Islet precursor cell (in vitro differentiated cells): ENCODE data around the gene PTPRN2.

Experiments
- DNase-seq: peaks from one replicate; pipeline ENCODE4 v3.0.0-alpha.2; 2018

PTPRN2 gene

GRCh38 chr7:158576050-158576762 is 11.4 kb downstream of the PTPRN2 start:
- no peak for DNase-seq

- DNase-seq = no peak
Observed at GRCh38 chr7:158574308-158575036, 13.2 kb downstream of the PTPRN2 start.

DNA sequence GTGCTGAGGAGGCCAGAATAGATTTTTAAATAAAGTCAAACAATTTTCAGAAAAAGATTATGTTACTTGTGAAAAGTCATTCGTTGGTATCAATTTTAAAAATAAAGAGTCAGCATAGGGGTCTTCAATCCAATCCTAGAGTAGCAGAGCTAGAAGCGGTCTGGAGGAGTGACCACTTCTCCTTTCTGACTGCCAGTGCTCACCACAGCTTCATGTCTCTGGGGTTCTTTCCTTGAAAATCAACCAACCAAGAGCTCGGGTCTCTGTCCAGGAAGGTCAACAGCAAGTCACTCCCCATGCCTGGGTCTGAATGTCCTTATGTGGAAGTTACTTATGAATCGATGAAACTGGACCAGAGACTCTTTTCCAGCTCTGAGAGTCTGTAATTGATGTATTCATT is 14.3 kb downstream of the PTPRN2 start:
- no peak for DNase-seq

GRCh38 chr7:158572000-158572828 is 15.4 kb downstream of the PTPRN2 start:
- DNase-seq = no peak

DNA sequence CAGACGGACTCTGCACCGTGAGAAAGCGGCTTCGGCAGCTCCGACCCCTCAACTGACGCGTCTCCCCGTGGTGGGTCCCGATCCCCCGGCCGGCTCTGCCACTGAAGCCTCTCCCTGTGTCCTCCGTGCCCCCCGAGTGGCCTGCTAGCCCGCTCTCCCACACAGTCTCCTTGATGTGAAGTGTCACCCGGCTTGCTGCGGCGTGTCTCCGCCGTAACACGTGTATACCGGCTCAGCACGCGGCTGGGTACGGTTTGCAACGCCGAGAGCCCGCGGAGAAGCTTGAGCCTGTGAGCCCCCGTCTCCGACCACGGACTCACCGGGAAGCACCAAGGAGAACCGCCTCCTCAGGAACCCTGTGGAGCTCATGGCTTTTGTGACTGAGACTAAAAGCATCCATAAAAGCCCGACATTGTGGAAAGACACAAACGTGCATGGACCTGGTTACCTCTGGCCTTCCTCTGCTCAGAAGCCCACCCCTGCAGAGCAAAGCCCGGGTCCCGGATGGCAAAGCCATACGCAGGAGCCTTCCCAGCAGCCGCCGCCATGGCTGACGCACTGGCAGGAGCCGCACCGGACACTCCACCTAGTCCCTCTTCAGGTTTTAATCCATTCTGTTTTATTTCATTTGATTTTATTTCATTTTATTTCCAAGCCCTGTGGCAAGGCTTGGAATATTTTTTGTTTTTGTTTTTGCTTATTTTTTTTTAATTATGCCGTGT is 17.0 kb downstream of the PTPRN2 start:
- DNase-seq = no peak

DNA sequence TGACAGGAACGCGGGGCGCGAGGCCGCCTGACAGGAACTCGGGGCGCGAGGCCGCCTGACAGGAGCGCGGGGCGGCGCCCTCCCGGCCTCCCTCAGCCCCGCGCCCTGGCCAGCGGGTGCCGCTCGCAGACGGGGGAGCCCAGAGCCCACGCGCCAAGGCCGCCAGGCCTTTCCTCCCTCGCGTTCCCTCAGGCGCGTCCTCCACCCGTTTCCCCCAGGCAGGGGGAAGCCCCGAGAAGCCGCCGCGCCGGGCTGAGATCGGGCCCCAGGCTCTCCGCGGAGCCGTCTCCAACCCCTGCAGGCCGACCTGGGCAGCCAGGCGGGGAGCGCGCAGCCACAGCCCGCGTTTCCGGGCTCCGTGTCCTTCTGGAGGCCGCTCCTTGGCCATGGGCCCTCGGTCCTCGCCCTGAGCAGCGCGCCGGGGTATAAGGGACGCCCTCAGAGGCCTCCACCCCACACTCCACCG is 17.7 kb downstream of the PTPRN2 start:
- no peak for DNase-seq

DNA sequence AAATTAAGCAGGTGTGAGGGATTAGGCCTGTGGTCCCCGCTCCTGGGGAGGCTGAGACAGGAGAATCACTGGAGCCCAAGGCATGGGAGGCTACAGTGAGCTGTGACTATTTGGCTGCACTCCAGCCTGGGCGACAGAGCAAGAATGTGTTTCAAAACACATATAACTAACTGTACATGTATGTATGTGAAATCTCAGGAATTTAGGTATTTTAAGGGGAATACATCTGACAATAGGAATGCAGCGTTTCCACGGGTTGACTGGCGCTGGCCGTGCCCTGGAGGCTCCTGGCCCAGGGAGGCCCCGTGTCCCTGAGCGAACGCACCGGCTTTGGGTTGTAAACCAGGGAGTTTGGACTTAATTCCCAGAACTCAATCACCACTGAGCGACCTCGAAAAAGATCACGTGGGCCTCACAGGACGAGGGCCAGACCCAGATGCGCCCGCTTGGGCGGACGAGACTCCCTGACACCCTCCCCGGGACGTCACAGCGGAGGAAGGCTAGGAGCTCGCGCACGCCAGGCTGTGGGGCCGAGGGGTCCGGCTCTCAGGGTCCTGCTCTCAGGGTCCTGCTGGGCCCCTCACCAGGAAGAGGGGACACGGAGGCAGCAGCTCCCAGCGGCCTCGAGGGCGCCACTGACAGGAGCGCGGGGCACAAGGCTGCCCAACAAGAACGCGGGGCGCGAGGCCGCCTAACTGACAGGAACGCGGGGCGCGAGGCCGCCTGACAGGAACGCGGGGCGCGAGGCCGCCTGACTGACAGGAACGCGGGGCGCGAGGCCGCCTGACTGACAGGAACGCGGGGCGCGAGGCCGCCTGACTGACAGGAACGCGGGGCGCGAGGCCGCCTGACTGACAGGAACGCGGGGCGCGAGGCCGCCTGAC is 18.4 kb downstream of the PTPRN2 start:
- DNase-seq = no peak

GRCh38 chr7:158567153-158567603 is 20.4 kb downstream of the PTPRN2 start:
- no peak for DNase-seq

GRCh38 chr7:158564663-158565035 is 23.0 kb downstream of the PTPRN2 start:
- no peak for DNase-seq

- no peak for DNase-seq
Observed at GRCh38 chr7:158563911-158564662, 23.5 kb downstream of the PTPRN2 start.

DNA sequence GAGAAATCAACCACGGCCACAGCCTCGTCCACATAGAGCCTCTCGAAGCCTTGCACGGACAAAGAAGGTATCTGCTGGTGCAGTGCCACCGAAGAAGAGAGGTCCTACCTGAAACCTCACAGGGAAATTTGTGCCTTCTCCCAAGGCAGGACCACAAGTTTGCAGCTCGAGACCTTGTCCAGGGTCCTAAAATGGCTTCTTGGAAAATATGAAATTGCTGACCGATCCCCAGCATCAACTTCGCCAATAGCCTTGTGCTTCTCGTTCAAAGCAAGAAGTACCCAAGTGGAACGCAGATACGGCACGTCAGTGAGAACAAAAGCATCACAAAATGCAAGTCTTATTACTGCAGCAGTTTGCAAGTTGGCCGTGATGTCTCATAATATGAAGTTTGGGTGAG is 24.6 kb downstream of the PTPRN2 start:
- no peak for DNase-seq

GRCh38 chr7:158562517-158562916 is 25.1 kb downstream of the PTPRN2 start:
- no peak for DNase-seq

GRCh38 chr7:158561659-158562058 is 26.0 kb downstream of the PTPRN2 start:
- no peak for DNase-seq

DNA sequence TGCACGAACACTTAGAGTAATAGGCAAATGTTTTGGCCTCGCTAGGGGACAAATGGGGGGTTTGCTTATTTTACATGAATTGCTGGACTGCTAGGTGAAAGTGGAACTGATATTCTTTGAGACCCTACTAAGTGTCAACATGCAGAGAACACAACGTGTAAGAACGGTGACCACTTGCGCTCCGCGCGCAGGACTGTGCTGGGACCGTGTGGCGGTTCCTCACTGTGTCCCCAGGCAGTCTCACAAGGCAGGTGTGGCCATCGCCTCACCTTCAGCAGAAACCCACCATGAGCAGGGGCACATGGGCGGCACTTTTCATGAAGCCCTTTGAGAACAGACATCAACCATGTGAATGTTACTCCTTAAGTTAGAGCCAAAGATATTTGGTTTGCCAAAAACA is 27.2 kb downstream of the PTPRN2 start:
- DNase-seq = no peak

DNA sequence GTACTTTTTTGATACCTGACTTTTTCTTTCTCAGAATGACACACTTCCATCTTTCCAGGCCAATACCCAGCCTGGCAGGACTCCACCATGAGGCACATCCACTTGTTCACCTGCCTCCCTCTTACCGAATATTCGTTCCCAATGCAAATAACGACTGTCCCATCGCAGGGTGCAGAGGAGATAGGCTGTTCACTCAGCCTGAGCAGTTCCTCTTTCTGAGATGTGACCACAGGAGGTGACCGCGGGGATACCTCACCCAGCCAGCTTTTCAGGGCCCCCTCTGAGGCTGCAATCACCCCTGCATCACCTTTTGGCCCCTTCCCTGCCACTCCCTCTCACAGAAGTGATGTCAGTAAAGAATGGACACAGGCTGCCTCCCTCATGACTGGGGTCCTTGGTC is 28.3 kb downstream of the PTPRN2 start:
- DNase-seq = peak; percentile 21

- no peak for DNase-seq
Observed at GRCh38 chr7:158558816-158559215, 28.8 kb downstream of the PTPRN2 start.

DNA sequence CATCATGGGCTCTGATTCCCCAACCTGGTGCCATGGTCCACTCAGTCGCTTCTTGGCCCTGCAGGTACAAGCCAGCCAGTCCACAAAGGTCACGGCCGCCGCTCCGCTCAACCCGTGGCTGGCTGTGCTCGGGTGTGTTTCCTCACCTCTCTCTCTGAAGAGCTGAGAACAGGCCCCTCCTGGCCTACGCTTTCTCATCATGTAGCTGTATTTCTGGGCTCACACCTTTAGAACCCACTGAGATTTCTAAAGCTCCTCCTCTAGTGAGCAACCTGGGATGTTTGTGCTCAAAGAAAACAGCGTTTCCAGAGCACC is 30.2 kb downstream of the PTPRN2 start:
- DNase-seq = no peak

GRCh38 chr7:158556721-158557440 is 30.7 kb downstream of the PTPRN2 start:
- no peak for DNase-seq

DNA sequence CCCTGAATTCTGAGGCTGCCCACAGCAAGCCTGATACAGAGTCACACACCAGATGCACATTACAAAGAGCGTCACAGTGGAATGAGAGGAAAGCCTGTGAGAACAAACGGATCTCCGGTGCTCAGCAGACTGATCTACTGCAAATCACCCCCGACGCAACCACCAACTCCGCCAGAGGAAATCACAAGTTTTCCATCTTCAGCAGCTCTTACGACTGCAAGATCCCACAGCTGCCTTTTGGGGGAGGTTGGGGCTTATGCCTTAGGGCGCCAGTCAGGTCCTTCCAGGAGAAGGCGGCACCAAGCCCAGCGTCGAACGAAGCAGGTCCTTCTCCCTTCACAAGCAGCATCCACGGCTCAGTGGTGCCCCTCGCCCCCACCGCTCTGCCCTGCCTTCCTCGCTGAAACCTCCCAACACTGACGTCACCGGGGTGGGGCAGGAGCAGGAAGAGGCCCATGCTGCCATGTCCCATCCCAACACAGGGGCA is 32.5 kb downstream of the PTPRN2 start:
- DNase-seq = no peak

DNA sequence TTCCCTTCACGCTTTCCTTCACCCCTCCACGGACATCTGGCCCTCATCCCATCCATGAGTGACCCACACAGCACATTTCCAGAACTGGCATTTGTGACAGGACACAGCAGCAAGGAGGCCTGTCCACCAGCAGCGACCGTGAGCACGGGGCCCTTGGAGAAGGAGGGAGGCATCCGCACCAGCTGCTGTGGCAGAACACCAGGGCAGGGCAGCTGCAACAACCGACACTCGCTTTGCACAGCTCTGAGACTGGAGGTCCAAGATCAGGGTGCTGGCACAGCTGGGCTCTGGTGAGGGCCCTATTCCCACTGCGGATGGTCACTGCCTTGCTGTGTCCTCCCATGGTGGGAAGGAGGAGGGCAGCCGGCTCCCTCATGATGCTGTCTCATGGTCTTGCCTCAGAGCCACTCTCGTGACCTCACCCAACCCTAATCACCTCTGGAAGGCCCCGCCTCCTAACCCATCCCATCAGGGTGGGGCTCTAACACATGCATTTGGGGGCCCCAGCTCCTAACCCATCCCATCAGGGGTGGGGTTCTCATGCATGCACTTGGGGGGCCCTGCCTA is 36.7 kb downstream of the PTPRN2 start:
- no peak for DNase-seq
